Liver (tissue), 9 donors: ENCODE data around the gene TMPRSS2. TPM values are rescaled to one million over a fixed set of nuclear protein-coding genes. Genes with fewer than 3 reads are reported as not detected.

Experiments
- DNase-seq: peaks from one replicate; pipeline ENCODE4 v3.0.0-alpha.2; 2017; ENCODE audit warnings: low spot score
- H3K27ac ChIP-seq, 2 donors: one replicate each; pipeline ENCODE4 v1.7.0; 2013; ENCODE audit warnings: inconsistent platforms in 2 of 2, low read length in 2 of 2, control low read depth in 1 of 2, low read depth in 1 of 2, mild to moderate bottlenecking in 1 of 2
- H3K27me3 ChIP-seq, 4 donors: one replicate each; pipeline versions ENCODE4 v1.6.1 to v1.7.0; 2013; ENCODE audit warnings: low read length in 3 of 4, inconsistent platforms in 1 of 4, mild to moderate bottlenecking in 1 of 4, moderate library complexity in 1 of 4; ENCODE audit not compliant: control insufficient read depth in 4 of 4, insufficient read depth in 4 of 4
- H3K36me3 ChIP-seq, 4 donors: one replicate each; pipeline versions ENCODE4 v1.6.1 to v1.7.0; 2013; ENCODE audit warnings: low read length in 3 of 4, mild to moderate bottlenecking in 3 of 4, low read depth in 1 of 4, moderate library complexity in 1 of 4; ENCODE audit not compliant: control insufficient read depth in 4 of 4, insufficient read depth in 3 of 4
- H3K4me1 ChIP-seq, 4 donors: one replicate each; pipeline versions ENCODE4 v1.6.1 to v1.7.0; 2013; ENCODE audit warnings: low read length in 3 of 4, mild to moderate bottlenecking in 3 of 4, moderate library complexity in 1 of 4; ENCODE audit not compliant: control insufficient read depth in 4 of 4, insufficient read depth in 4 of 4
- H3K4me3 ChIP-seq, 3 donors: one replicate each; pipeline versions ENCODE4 v1.6.1 to v1.7.0; 2013; ENCODE audit warnings: low read length in 3 of 3, control low read depth in 1 of 3, low read depth in 1 of 3, mild to moderate bottlenecking in 1 of 3
- H3K9ac ChIP-seq, 2 donors: one replicate each; pipeline ENCODE4 v1.7.0; 2013; ENCODE audit warnings: low read length in 2 of 2, mild to moderate bottlenecking in 2 of 2, moderate library complexity in 2 of 2, control low read depth in 1 of 2, low read depth in 1 of 2
- H3K9me3 ChIP-seq, 4 donors: one replicate each; pipeline versions ENCODE4 v1.6.1 to v1.7.0; 2013; ENCODE audit warnings: low read length in 3 of 4; ENCODE audit not compliant: control insufficient read depth in 4 of 4
- EGR1 ChIP-seq, 2 donors: IDR thresholded peaks; 2 replicates each; pipeline ENCODE4 v1.6.1; 2016 to 2018; ENCODE audit warnings: antibody characterized with exemption in 2 of 2, low read depth in 2 of 2
- FOXA2 ChIP-seq: IDR thresholded peaks from 2 replicates; pipeline ENCODE4 v1.6.1; 2016; ENCODE audit warnings: antibody characterized with exemption
- GABPA ChIP-seq, 2 donors: IDR thresholded peaks in 1 of 2; conservative IDR thresholded peaks in 1 of 2; 2 replicates each; pipeline ENCODE4 v1.6.1; 2016; ENCODE audit warnings: antibody characterized with exemption in 2 of 2, mild to moderate bottlenecking in 1 of 2, moderate library complexity in 1 of 2
- HNF4A ChIP-seq, 2 donors: conservative IDR thresholded peaks; 2 replicates each; pipeline ENCODE4 v1.6.1; 2016; ENCODE audit warnings: antibody characterized with exemption in 2 of 2, mild to moderate bottlenecking in 2 of 2
- HNF4G ChIP-seq: IDR thresholded peaks from 2 replicates; pipeline ENCODE4 v1.6.1; 2016; ENCODE audit warnings: antibody characterized with exemption
- JUND ChIP-seq, 2 donors: IDR thresholded peaks; 2 replicates each; pipeline ENCODE4 v1.6.1; 2016; ENCODE audit warnings: antibody characterized with exemption in 2 of 2
- NR2F2 ChIP-seq: IDR thresholded peaks from 2 replicates; pipeline ENCODE4 v1.6.1; 2016; ENCODE audit warnings: antibody characterized with exemption
- RAD21 ChIP-seq, 2 donors: IDR thresholded peaks; 2 replicates each; pipeline ENCODE4 v1.6.1; 2016; ENCODE audit warnings: antibody characterized with exemption in 2 of 2, mild to moderate bottlenecking in 2 of 2
- RXRA ChIP-seq, 2 donors: IDR thresholded peaks; 2 replicates each; pipeline ENCODE4 v1.6.1; 2017 to 2018; ENCODE audit warnings: antibody characterized with exemption in 2 of 2, mild to moderate bottlenecking in 1 of 2
- TAF1 ChIP-seq: conservative IDR thresholded peaks from 2 replicates; pipeline ENCODE4 v1.6.1; 2016; ENCODE audit warnings: antibody characterized with exemption, mild to moderate bottlenecking
- YY1 ChIP-seq: IDR thresholded peaks from 2 replicates; pipeline ENCODE4 v1.6.1; 2016; ENCODE audit warnings: antibody characterized with exemption, mild to moderate bottlenecking
- whole genome bisulfite sequencing: extraction: QIAGEN DNeasy Blood & Tissue Kit; methylation state at CpG from one replicate; pipeline ENCODE4 v1.1.7; 2013; 5-methylcytosine and 5-hydroxymethylcytosine counted together
- polyA plus RNA-seq, 2 donors: library from polyadenylated mRNA; stranded (reverse) in 1 of 2; unstranded in 1 of 2; fragments of 200-250 nt in 1 of 2; fragments of >200 nt in 1 of 2; fragmentation: Nextera tagmentation in 1 of 2; extraction: Ambion mirVana in 1 of 2; gene quantifications; one replicate each; pipeline versions ENCODE4 v1.2.1 to v1.2.3, GENCODE V29; 2013 to 2015
- total RNA-seq, 2 donors: library from RNA; depleted of rRNA; stranded (reverse); fragments of >200 nt; gene quantifications; one replicate each; pipeline ENCODE4 v1.2.3, GENCODE V29; 2014
- TF ChIP-seq, protein P1 (sequence below): IDR thresholded peaks from 2 replicates; pipeline ENCODE4 v1.6.1; 2016; ENCODE audit warnings: antibody characterized with exemption
- TF ChIP-seq, protein P2 (sequence below): fragments of 150-350 bp; IDR thresholded peaks from 2 replicates; pipeline ENCODE4 v1.5.1; 2017; ENCODE audit warnings: improper control_type of control experiment, low read depth, low read length; ENCODE audit not compliant: missing input control
- TF ChIP-seq, protein P3 (sequence below): IDR thresholded peaks from 2 replicates; pipeline ENCODE4 v1.6.1; 2016; ENCODE audit warnings: antibody characterized with exemption
- TF ChIP-seq, protein P4 (sequence below): IDR thresholded peaks from 2 replicates; pipeline ENCODE4 v1.6.1; 2016; ENCODE audit warnings: antibody characterized with exemption
- donor health status: healthy.
- donor health status: healthy.
- donor health status: healthy.
- donor health status: healthy.
- donor health status: healthy.

Gene TMPRSS2
- total and polyA plus RNA-seq, 4 donors, result 0.14 to 32.0 (median 11.4) TPM

DNA sequence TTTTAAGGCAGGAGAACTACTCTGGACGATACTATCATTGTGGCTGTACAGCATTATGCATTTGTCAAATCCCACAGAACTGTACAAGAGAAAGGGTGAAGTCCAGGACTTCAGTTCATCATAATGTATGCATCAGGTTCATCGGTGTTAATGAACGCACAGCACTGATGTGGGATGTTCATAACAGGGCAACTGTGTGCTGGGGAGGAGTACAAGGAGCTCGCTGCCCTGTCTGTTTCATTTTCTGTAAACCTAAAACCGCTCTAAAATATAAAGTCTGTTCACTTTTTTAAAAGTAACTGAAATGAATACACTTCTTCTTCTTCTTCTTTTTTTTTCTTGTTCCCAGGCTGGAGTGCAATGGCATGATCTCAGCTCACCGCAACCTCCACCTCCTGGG lies 25.0 kb downstream of the TMPRSS2 start:
- H3K9ac ChIP-seq, result no peak overlapping the region
- peaks cover 0 to 14% (median 6%) of the 10 kb centered on the region in 4 donors for H3K36me3 ChIP-seq
- H3K4me3 ChIP-seq, result no peak overlapping the region
- DNase-seq, result no peak
- no peak overlapping the region for H3K27ac ChIP-seq
- no peak for TF ChIP-seq HNF4G
- TF ChIP-seq JUND (IDR thresholded peaks at IDR 0.05), result no peak
- no peak for TF ChIP-seq RXRA (IDR thresholded peaks at IDR 0.05)
- no peak for TF ChIP-seq RAD21 (IDR thresholded peaks at IDR 0.05)
- no peaks in the 10 kb centered on the region for H3K27me3 ChIP-seq
- WGBS, result 96% methylated on average over 6 of the region's 6 CpGs
- H3K4me1 ChIP-seq, result peaks cover 9 to 27% (median 17%) of the 10 kb centered on the region in 4 donors
- H3K9me3 ChIP-seq, result no peaks in the 10 kb centered on the region

DNA sequence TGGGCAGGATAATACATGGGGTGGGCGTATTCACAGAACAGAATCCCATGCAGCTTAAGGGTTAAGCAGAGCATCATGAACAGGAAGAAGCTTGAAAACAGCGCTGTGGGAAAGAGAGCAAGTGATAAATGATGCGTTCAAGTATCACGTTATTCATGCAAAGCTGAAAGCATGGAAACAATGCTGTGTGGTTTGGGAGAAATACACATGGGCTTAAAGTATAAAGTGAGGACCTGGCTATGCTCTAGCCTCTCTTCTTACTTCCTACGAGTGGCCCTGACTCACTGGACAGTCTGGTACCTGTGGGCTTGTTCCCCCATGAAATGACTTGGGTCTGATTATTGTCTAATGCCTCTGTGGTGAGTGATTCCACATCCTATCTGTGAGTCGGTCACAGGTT lies 25.7 kb downstream of the TMPRSS2 start:
- TF ChIP-seq, protein P1, sequence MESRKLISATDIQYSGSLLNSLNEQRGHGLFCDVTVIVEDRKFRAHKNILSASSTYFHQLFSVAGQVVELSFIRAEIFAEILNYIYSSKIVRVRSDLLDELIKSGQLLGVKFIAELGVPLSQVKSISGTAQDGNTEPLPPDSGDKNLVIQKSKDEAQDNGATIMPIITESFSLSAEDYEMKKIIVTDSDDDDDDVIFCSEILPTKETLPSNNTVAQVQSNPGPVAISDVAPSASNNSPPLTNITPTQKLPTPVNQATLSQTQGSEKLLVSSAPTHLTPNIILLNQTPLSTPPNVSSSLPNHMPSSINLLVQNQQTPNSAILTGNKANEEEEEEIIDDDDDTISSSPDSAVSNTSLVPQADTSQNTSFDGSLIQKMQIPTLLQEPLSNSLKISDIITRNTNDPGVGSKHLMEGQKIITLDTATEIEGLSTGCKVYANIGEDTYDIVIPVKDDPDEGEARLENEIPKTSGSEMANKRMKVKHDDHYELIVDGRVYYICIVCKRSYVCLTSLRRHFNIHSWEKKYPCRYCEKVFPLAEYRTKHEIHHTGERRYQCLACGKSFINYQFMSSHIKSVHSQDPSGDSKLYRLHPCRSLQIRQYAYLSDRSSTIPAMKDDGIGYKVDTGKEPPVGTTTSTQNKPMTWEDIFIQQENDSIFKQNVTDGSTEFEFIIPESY, result no peak
- TF ChIP-seq RAD21 (IDR thresholded peaks at IDR 0.05) (no peak), RXRA (IDR thresholded peaks at IDR 0.05) (no peak), FOXA2 (no peak), HNF4A (conservative IDR thresholded peaks at IDR 0.05) (no peak), HNF4G (no peak), EGR1 (IDR thresholded peaks at IDR 0.05; ENCODE audit: low read depth in 2 of 2) (no peak), YY1 (no peak), JUND (IDR thresholded peaks at IDR 0.05) (no peak), TAF1 (no peak)
- TF ChIP-seq, protein P2, sequence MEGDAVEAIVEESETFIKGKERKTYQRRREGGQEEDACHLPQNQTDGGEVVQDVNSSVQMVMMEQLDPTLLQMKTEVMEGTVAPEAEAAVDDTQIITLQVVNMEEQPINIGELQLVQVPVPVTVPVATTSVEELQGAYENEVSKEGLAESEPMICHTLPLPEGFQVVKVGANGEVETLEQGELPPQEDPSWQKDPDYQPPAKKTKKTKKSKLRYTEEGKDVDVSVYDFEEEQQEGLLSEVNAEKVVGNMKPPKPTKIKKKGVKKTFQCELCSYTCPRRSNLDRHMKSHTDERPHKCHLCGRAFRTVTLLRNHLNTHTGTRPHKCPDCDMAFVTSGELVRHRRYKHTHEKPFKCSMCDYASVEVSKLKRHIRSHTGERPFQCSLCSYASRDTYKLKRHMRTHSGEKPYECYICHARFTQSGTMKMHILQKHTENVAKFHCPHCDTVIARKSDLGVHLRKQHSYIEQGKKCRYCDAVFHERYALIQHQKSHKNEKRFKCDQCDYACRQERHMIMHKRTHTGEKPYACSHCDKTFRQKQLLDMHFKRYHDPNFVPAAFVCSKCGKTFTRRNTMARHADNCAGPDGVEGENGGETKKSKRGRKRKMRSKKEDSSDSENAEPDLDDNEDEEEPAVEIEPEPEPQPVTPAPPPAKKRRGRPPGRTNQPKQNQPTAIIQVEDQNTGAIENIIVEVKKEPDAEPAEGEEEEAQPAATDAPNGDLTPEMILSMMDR, result no peak
- TF ChIP-seq, protein P3, sequence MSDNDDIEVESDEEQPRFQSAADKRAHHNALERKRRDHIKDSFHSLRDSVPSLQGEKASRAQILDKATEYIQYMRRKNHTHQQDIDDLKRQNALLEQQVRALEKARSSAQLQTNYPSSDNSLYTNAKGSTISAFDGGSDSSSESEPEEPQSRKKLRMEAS, result no peak
- peaks cover 0 to 13% (median 5%) of the 10 kb centered on the region in 4 donors for H3K36me3 ChIP-seq
- WGBS, result 71% methylated on average over 6 of the region's 6 CpGs
- no peak overlapping the region for H3K4me3 ChIP-seq
- no peak overlapping the region for H3K27ac ChIP-seq
- H3K27me3 ChIP-seq, result no peaks in the 10 kb centered on the region
- H3K9me3 ChIP-seq, result no peaks in the 10 kb centered on the region
- DNase-seq, result no peak
- H3K4me1 ChIP-seq, result peaks cover 10 to 33% (median 20%) of the 10 kb centered on the region in 4 donors
- H3K9ac ChIP-seq, result no peak overlapping the region

DNA sequence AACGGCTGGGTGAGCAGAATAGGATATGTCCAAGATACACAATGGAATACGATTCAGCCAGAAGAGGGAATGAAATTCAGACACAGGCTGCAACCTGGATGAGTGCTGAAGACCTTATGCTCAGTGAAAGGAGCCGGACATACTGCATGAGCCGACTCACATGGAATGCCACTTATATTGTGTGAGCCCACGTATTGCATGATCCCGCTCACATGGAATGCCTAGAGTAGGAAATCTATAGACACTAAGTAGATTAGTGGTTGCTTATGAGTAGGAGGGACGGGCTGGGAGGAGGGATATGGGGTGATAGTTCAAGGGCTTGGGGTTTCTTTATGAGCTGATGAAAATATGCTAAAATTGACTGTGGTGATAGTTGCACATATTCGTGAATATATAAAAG lies 26.8 kb downstream of the TMPRSS2 start:
- TF ChIP-seq YY1 (no peak), TAF1 (no peak), FOXA2 (no peak), HNF4G (no peak), GABPA (IDR thresholded peaks at IDR 0.05 in 1 of 2, conservative IDR thresholded peaks at IDR 0.05 in 1 of 2) (no peak), NR2F2 (no peak)
- TF ChIP-seq, protein P2, result no peak
- TF ChIP-seq, protein P4, sequence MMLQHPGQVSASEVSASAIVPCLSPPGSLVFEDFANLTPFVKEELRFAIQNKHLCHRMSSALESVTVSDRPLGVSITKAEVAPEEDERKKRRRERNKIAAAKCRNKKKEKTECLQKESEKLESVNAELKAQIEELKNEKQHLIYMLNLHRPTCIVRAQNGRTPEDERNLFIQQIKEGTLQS, result no peak
- Histone ChIP-seq H3K4me1 (peaks cover 10 to 31% (median 20%) of the 10 kb centered on the region in 4 donors), H3K9ac (no peak overlapping the region), H3K36me3 (peaks cover 0 to 13% (median 5%) of the 10 kb centered on the region in 4 donors), H3K9me3 (no peaks in the 10 kb centered on the region), H3K4me3 (no peak overlapping the region), H3K27ac (no peak overlapping the region), H3K27me3 (no peaks in the 10 kb centered on the region)
- no peak for DNase-seq
- 95% methylated on average over 8 of the region's 8 CpGs for WGBS
